Gastroesophageal sphincter (tissue), 4 donors: Measurements from ENCODE around the gene STX5. TPM values are rescaled to one million over a fixed set of nuclear protein-coding genes. Genes with fewer than 3 reads are reported as not detected.
"Not testable (repeated sequence)": the region's sequence is repeated elsewhere in the genome, so short reads cannot be mapped to it uniquely, and the experiment has no call there.

Experiments
- ATAC-seq: fragments of 150-250 bp; one replicate; pipeline ENCODE4 v1.9.1; 2016; ENCODE audit warnings: mild to moderate bottlenecking, moderate library complexity
- H3K27ac ChIP-seq, 4 donors: fragments of 200-600 bp; sonication (generic) in 3 of 4; 1 replicate in 3 of 4; 2 replicates in 1 of 4; pipeline ENCODE4 v1.5.1; 2016 to 2019
- H3K27me3 ChIP-seq: fragments of 200-600 bp; sonication (generic); one replicate; pipeline ENCODE4 v1.5.1; 2019
- H3K36me3 ChIP-seq, 2 donors: fragments of 200-600 bp; sonication (generic); one replicate each; pipeline ENCODE4 v1.5.1; 2019; ENCODE audit warnings: control low read depth in 1 of 2
- H3K4me1 ChIP-seq, 3 donors: fragments of 200-600 bp; sonication (generic); 1 replicate in 2 of 3; 2 replicates in 1 of 3; pipeline ENCODE4 v1.5.1; 2016 to 2019; ENCODE audit warnings: control low read depth in 2 of 3
- H3K4me3 ChIP-seq, 2 donors: fragments of 200-600 bp; sonication (generic); one replicate each; pipeline ENCODE4 v1.5.1; 2019; ENCODE audit warnings: mild to moderate bottlenecking in 1 of 2, moderate library complexity in 1 of 2
- H3K9me3 ChIP-seq, 3 donors: fragments of 200-600 bp; sonication (generic); one replicate each; pipeline ENCODE4 v1.5.1; 2017 to 2019; ENCODE audit warnings: control low read depth in 2 of 3
- EP300 ChIP-seq: sonication (generic); formaldehyde crosslinking; IDR thresholded peaks from one replicate; pipeline ENCODE4 v1.6.1; 2017; ENCODE audit warnings: antibody characterized with exemption, mild to moderate bottlenecking
- POLR2A ChIP-seq, 2 donors: fragments of 450-650 bp; IDR thresholded peaks; one replicate each; pipeline ENCODE4 v1.6.1; 2017; ENCODE audit warnings: antibody characterized with exemption in 2 of 2, mild to moderate bottlenecking in 2 of 2, moderate library complexity in 1 of 2
- POLR2AphosphoS5 ChIP-seq: sonication (generic); formaldehyde crosslinking; IDR thresholded peaks from one replicate; pipeline ENCODE4 v1.6.1; 2017; ENCODE audit warnings: antibody characterized with exemption
- WGBS, 2 donors: methylation state at CpG; one replicate each; pipeline ENCODE4 v1.1.5; 2018; ENCODE audit warnings: low coverage in 1 of 2; 5-methylcytosine and 5-hydroxymethylcytosine counted together
- total RNA-seq, 4 donors: library from RNA; depleted of rRNA; stranded (reverse); fragments of >200 nt; gene quantifications; one replicate each; pipeline ENCODE4 v1.1.0, GENCODE V29; 2016
- TF ChIP-seq, protein P1 (sequence below), 4 experiments: fragments of 200-600 bp in 2 of 4; fragments of 450-650 bp in 2 of 4; sonication (generic) in 1 of 4; IDR thresholded peaks; one replicate each; pipeline ENCODE4 v1.5.1; 2017 to 2019; ENCODE audit warnings: antibody characterized with exemption in 4 of 4, mild to moderate bottlenecking in 2 of 4, moderate library complexity in 2 of 4

Gene STX5
- total RNA-seq, 4 donors from 2014 or later, result 23.3 to 31.6 (median 27.8) TPM

DNA sequence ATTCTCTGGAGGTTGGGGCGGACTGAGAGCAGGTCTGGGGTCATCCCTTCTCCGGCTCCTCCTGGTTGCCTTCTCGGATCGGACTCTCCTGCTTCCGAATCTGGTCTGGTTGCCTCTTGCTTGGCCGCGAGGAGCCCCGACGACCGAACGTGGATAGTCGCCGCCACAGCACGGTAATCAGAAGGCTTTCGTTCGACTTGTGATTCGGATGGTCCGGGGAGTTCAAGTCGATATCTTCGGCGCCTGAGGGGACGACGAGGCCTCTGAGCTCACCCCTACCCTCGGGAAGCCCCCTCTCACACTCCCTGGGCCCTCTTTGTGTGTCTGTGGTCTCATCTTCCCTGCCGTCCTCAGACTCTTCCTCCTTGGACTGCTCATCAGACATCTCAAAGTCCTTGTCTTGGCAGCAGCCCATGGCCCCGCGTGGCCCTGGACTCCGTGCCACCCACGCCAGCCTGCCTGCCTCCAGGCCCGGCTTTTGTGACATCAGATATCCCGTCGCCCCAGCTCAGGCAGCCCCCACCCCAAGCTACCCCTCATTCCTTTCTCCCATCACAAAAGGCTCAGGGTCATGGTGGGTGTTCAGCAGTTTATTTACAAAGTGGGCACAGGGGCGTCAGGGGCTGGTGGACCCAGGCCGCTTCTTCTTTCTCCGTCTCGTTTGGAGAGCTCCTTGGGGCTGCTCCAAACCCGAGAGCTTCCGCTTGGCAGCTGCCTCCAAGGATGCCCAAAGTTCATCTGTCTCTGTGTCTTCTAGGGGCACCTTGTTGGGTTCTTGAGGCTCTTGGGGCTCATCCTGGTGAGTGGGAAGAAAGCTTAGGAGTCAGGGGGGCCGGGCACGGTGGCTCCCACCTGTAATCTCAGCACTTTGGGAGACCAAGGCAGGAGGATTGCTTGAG, 734 bp upstream of the STX5 start, which contains the start of gene TEX54:
Gene TEX54, minus strand, starts transcription at position 506 of the 899 bp plus-strand sequence.
- peak within 1 kb of the TSS; percentile 74 to 100 (median 97) for H3K27ac ChIP-seq
- peaks cover 0 to 76% (median 32%) of the 10 kb centered on the region in 3 donors for H3K4me1 ChIP-seq
- H3K27me3 ChIP-seq, result no peaks in the 10 kb centered on the region
- 10% methylated on average over 4 to 10 of the region's 40 CpGs for WGBS, 2 donors
- ATAC-seq, result peak; percentile 10
- peak within 1 kb of the TSS; percentile 66 to 93 for H3K4me3 ChIP-seq
- peaks cover 0 to 57% of the 10 kb centered on the region in 2 donors for H3K36me3 ChIP-seq
- no peaks in the 10 kb centered on the region for H3K9me3 ChIP-seq
- TF ChIP-seq, protein P1, sequence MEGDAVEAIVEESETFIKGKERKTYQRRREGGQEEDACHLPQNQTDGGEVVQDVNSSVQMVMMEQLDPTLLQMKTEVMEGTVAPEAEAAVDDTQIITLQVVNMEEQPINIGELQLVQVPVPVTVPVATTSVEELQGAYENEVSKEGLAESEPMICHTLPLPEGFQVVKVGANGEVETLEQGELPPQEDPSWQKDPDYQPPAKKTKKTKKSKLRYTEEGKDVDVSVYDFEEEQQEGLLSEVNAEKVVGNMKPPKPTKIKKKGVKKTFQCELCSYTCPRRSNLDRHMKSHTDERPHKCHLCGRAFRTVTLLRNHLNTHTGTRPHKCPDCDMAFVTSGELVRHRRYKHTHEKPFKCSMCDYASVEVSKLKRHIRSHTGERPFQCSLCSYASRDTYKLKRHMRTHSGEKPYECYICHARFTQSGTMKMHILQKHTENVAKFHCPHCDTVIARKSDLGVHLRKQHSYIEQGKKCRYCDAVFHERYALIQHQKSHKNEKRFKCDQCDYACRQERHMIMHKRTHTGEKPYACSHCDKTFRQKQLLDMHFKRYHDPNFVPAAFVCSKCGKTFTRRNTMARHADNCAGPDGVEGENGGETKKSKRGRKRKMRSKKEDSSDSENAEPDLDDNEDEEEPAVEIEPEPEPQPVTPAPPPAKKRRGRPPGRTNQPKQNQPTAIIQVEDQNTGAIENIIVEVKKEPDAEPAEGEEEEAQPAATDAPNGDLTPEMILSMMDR (IDR thresholded peaks at IDR 0.05), result no peak
- TF ChIP-seq POLR2A (IDR thresholded peaks at IDR 0.05) (no peak), EP300 (no peak), POLR2AphosphoS5 (no peak)

DNA sequence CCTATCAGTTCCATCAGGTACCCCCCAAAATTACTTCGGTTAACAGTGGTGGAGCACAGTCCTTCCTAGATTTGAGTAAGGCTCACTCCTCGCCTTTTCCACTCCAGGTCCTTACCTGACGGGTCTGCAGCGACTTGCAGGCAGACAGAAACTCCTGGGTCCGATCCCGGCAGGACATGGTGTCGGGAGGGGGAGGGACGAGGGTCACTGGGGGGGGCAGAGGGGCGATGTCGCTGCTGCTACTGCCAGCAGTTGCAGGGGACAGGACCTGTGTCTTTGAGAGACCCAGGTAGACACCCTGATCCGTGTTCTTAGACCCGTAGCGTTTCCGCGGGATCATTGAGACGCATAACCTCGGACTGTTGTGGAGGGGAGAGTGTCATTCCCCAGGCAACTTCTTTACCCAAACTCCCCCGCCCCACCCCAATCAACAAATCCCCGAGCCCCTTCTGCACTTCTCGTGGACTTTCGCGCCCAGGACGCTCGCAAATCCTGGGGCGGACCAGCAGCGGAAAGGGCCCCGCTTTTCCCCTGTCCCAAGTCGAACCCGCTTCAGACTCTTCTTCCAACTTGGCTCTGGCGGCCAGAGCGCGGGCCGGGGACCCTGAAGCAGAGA, 839 bp downstream of the STX5 start:
- no peaks in the 10 kb centered on the region for H3K27me3 ChIP-seq
- peak overlapping the region; percentile 74 to 100 (median 97) for H3K27ac ChIP-seq
- peaks cover 0 to 78% (median 32%) of the 10 kb centered on the region in 3 donors for H3K4me1 ChIP-seq
- peak; percentile 1 for ATAC-seq
- peaks cover 0 to 60% of the 10 kb centered on the region in 2 donors for H3K36me3 ChIP-seq
- TF ChIP-seq, protein P1 (IDR thresholded peaks at IDR 0.05), result no peak
- no peak for TF ChIP-seq POLR2AphosphoS5
- no peak for TF ChIP-seq POLR2A (IDR thresholded peaks at IDR 0.05)
- no peak for TF ChIP-seq EP300
- H3K9me3 ChIP-seq, result no peaks in the 10 kb centered on the region
- WGBS, 2 donors, result 0% methylated on average over 7 of the region's 33 CpGs; no CpG with 5 or more reads in 1 of the 2 donors
- H3K4me3 ChIP-seq, result peak overlapping the region; percentile 66 to 93

DNA sequence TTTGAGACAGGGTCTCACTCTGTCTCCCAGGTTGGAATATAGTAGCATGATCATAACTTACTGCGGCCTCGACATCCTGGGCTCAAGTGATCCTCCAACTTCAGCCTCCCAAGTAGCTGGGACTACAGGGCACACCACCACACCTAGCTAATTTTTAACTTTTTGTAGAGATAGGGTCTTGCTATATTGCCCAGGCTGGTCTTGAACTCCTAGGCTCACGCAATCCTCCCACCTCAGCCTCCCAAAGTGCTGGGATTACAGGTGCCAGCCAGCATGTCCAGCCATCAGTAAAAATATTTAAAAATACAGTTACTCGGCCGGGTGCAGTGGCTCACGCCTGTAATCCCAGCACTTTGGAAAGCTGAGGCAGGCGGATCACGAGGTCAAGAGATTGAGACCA, 3.7 kb downstream of the STX5 start:
- WGBS, 2 donors, result 89 to 94% methylated on average over 5 to 8 of the region's 8 CpGs
- H3K36me3 ChIP-seq, result peaks cover 3 to 61% of the 10 kb centered on the region in 2 donors
- not testable (repeated sequence) for H3K27ac ChIP-seq, H3K4me3 ChIP-seq, H3K27me3 ChIP-seq, ATAC-seq, H3K9me3 ChIP-seq
- peaks cover 0 to 52% (median 29%) of the 10 kb centered on the region in 3 donors for H3K4me1 ChIP-seq

DNA sequence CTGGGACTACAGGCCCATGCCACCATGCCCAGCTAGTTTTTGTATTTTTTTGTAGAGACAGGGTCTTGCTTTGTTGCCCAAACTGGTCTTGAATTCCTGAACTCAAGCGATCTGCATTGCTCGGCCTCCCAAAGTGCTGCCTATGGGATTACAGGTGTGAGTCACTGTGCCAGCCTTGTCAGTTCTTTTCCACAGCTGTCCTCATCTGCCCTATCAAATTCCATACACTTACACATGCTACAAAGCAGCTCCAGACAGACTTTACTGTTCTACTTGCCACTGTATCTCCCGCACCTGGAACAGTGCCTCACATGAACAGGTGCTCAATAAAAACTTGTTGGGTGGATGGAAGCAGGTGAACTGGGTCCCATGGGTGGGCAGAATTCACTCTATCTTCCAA, 8.2 kb downstream of the STX5 start:
- no peaks in the 10 kb centered on the region for H3K9me3 ChIP-seq
- H3K4me3 ChIP-seq, result no peak overlapping the region
- peaks cover 0 to 18% (median 4%) of the 10 kb centered on the region in 3 donors for H3K4me1 ChIP-seq
- H3K36me3 ChIP-seq, result peaks cover 3 to 96% of the 10 kb centered on the region in 2 donors
- no peak for ATAC-seq
- TF ChIP-seq POLR2A (IDR thresholded peaks at IDR 0.05), result no peak
- no peak for TF ChIP-seq EP300
- 100% methylated on average over 1 of the region's 3 CpGs; no CpG with 5 or more reads in 1 of the 2 donors for WGBS, 2 donors
- no peak overlapping the region for H3K27ac ChIP-seq
- no peaks in the 10 kb centered on the region for H3K27me3 ChIP-seq

DNA sequence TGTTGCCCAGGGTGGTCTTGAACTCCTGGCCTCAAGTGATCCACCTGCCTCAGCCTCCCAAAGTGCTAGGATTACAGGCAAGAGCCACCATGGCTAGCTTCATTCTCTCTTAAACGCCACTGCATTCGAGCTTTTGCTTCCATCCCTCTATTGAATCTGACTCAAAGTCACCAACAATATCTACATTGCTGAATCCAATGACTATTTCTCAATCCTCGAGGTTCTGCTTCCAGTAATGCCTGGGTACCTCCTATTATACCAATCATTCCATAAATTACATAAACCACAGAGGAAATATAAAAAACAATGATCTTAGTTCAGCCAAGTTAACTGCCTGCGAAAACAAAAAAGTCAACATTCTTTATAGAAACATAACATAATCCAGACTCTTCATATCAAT, 14.7 kb downstream of the STX5 start:
- Histone ChIP-seq H3K4me1 (no peaks in the 10 kb centered on the region), H3K4me3 (no peak overlapping the region), H3K9me3 (no peaks in the 10 kb centered on the region), H3K36me3 (peaks cover 0 to 84% of the 10 kb centered on the region in 2 donors), H3K27ac (no peak overlapping the region), H3K27me3 (no peaks in the 10 kb centered on the region)
- 85 to 91% methylated on average over 3 to 4 of the region's 4 CpGs for whole genome bisulfite sequencing, 2 donors
- TF ChIP-seq EP300 (no peak), POLR2A (IDR thresholded peaks at IDR 0.05) (no peak), POLR2AphosphoS5 (no peak)
- TF ChIP-seq, protein P1 (IDR thresholded peaks at IDR 0.05), result no peak
- ATAC-seq, result no peak
